MM.1S (cell line): ENCODE data around the gene TCERG1.

ENCODE experiments used
- DNase-seq: peaks from one replicate; pipeline ENCODE4 v3.0.0-alpha.2; 2015
- H2AFZ ChIP-seq: fragments of 300-600 bp; sonication (generic); 2 replicates; pipeline ENCODE4 v1.6.0; 2016; ENCODE audit warnings: antibody characterized with exemption, low read length
- H3F3A ChIP-seq: fragments of 300-600 bp; sonication (generic); 2 replicates; pipeline ENCODE4 v1.6.1; 2016; ENCODE audit warnings: mild to moderate bottlenecking, antibody characterized with exemption, low read length, moderate library complexity, mixed read lengths; ENCODE audit not compliant: insufficient read depth
- H3K27ac ChIP-seq: fragments of 300-600 bp; sonication (generic); 2 replicates; pipeline ENCODE4 v1.5.1; 2016; ENCODE audit warnings: mild to moderate bottlenecking, low read length
- H3K27me3 ChIP-seq: fragments of 300-600 bp; sonication (generic); replicated peaks from 2 replicates; pipeline ENCODE4 v1.6.0; 2016; ENCODE audit warnings: low read length; ENCODE audit not compliant: insufficient read depth
- H3K36me3 ChIP-seq: fragments of 300-600 bp; sonication (generic); replicated peaks from 2 replicates; pipeline ENCODE4 v1.6.1; 2016; ENCODE audit warnings: mild to moderate bottlenecking, low read length, mixed read lengths; ENCODE audit not compliant: insufficient read depth
- H3K4me1 ChIP-seq: fragments of 300-600 bp; sonication (generic); 2 replicates; pipeline ENCODE4 v1.6.1; 2016; ENCODE audit warnings: low read length, mixed read lengths
- H3K4me2 ChIP-seq: fragments of 300-600 bp; sonication (generic); 2 replicates; pipeline ENCODE4 v1.6.0; 2016; ENCODE audit warnings: low read depth, low read length
- H3K4me3 ChIP-seq: fragments of 300-600 bp; sonication (generic); 2 replicates; pipeline ENCODE4 v1.5.1; 2016; ENCODE audit warnings: low read length, mixed read lengths
- H3K79me2 ChIP-seq: fragments of 300-600 bp; sonication (generic); 2 replicates; pipeline ENCODE4 v1.6.1; 2016; ENCODE audit warnings: mixed run types, low read length, mixed read lengths
- H3K9ac ChIP-seq: fragments of 300-600 bp; sonication (generic); 2 replicates; pipeline ENCODE4 v1.6.1; 2016; ENCODE audit warnings: low read length, mixed read lengths
- H3K9me2 ChIP-seq: fragments of 300-600 bp; sonication (generic); replicated peaks from 2 replicates; pipeline ENCODE4 v1.6.1; 2016; ENCODE audit warnings: mild to moderate bottlenecking, low read length, mixed read lengths; ENCODE audit not compliant: insufficient read depth
- H3K9me3 ChIP-seq: fragments of 300-600 bp; sonication (generic); replicated peaks from 2 replicates; pipeline ENCODE4 v1.6.1; 2016; ENCODE audit warnings: mild to moderate bottlenecking, low read length, mixed read lengths; ENCODE audit not compliant: insufficient read depth
- H4K20me1 ChIP-seq: fragments of 300-600 bp; sonication (generic); 2 replicates; pipeline ENCODE4 v1.6.1; 2016; ENCODE audit warnings: mild to moderate bottlenecking, low read length, moderate library complexity, mixed read lengths; ENCODE audit not compliant: insufficient read depth
- EZH2 ChIP-seq: fragments of 300-600 bp; sonication (generic); optimal IDR thresholded peaks from 2 replicates; pipeline ENCODE3; 2017; ENCODE audit warnings: low read depth, mild to moderate bottlenecking, antibody characterized with exemption, low read length, mixed read lengths
- EZH2phosphoT487 ChIP-seq: fragments of 300-600 bp; sonication (generic); IDR thresholded peaks from 2 replicates; pipeline ENCODE4 v1.6.1; 2018; ENCODE audit warnings: antibody characterized with exemption, low read length
- TF ChIP-seq, protein P1 (sequence below): fragments of 300-600 bp; sonication (generic); IDR thresholded peaks from 2 replicates; pipeline ENCODE4 v1.5.1; 2016; ENCODE audit warnings: antibody characterized with exemption, low read length, mixed read lengths

The TCERG1 gene

DNA sequence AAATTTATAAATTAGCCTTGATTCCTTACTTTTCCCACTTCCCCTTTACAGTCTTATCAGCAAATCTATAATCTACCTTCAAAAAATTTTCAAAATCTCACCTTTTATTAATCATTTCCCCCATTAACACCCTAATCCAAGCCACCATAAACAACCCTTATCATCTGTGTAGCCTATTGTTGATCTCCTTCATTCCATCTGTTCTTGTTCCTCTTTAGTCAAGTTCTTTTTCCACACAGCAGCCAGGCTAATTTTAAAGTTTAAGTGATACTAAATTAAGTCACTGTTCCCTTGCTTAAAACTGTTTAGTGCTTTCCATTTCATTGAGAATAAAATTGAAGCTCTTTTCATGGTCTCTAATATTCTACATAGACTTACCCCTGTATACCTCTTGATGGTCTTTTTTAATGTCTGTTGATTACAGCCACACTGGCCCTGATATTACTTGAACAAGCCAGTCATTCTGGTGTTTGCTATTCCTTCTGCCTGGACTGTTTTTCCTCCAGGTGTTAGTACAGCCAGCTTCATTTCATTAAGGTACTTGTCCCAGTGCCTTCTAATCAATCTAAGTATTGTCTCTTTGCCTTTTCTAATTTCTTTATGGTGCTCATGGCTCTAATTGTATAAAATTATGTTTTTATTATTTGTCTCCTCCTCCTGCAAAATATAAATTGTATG is 37.7 kb downstream of the TCERG1 start:
- Histone ChIP-seq H3K4me1 (no peaks in the 10 kb centered on the region), H3K27ac (no peak overlapping the region), H3K4me3 (no peak overlapping the region), H4K20me1 (no peaks in the 10 kb centered on the region), H3K9me2 (no peaks in the 10 kb centered on the region), H3F3A (no peaks in the 10 kb centered on the region), H3K9me3 (no peaks in the 10 kb centered on the region), H3K9ac (no peak overlapping the region), H3K27me3 (no peaks in the 10 kb centered on the region), H2AFZ (no peak overlapping the region), H3K36me3 (peaks cover 30% of the 10 kb centered on the region; the same call in 1 of the 2 replicates), H3K79me2 (peaks cover 4% of the 10 kb centered on the region; the same call in 1 of the 2 replicates), H3K4me2 (no peak overlapping the region)
- TF ChIP-seq EZH2phosphoT487 (no peak), EZH2 (no peak)
- TF ChIP-seq, protein P1, sequence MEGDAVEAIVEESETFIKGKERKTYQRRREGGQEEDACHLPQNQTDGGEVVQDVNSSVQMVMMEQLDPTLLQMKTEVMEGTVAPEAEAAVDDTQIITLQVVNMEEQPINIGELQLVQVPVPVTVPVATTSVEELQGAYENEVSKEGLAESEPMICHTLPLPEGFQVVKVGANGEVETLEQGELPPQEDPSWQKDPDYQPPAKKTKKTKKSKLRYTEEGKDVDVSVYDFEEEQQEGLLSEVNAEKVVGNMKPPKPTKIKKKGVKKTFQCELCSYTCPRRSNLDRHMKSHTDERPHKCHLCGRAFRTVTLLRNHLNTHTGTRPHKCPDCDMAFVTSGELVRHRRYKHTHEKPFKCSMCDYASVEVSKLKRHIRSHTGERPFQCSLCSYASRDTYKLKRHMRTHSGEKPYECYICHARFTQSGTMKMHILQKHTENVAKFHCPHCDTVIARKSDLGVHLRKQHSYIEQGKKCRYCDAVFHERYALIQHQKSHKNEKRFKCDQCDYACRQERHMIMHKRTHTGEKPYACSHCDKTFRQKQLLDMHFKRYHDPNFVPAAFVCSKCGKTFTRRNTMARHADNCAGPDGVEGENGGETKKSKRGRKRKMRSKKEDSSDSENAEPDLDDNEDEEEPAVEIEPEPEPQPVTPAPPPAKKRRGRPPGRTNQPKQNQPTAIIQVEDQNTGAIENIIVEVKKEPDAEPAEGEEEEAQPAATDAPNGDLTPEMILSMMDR: no peak
- no peak for DNase-seq

GRCh38 chr5:146490089-146490843 is 43.1 kb downstream of the TCERG1 start:
- Histone ChIP-seq H3K27me3 (no peaks in the 10 kb centered on the region), H3K27ac (no peak overlapping the region), H2AFZ (no peak overlapping the region), H3K36me3 (peaks cover under 1% of the 10 kb centered on the region; the same call in 1 of the 2 replicates), H4K20me1 (no peaks in the 10 kb centered on the region), H3K79me2 (no peaks in the 10 kb centered on the region), H3K4me1 (no peaks in the 10 kb centered on the region), H3K4me2 (no peak overlapping the region), H3K9me2 (no peaks in the 10 kb centered on the region), H3K4me3 (no peak overlapping the region), H3F3A (no peaks in the 10 kb centered on the region), H3K9me3 (no peaks in the 10 kb centered on the region), H3K9ac (no peak overlapping the region)
- no peak for DNase-seq
- TF ChIP-seq EZH2 (no peak), EZH2phosphoT487 (no peak)
- TF ChIP-seq, protein P1: no peak

DNA sequence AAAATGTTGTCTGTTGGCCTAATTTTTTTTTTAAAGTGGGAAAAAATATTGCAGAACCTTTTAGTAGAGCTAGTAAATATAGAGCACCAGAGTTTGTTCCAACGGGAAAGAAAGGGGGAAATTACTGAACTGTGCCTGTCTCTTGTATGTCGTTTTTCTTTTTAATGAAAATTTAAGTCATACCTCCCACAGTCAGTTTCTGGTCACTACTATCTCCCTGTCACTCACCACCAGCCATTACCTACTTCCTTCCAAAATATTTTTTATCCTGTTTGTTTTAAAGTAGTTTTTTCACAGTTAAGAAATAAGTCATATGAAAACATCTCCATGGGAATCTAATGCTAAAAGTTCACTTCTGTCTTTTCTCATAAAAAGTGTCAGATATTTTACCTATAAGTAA is 47.5 kb downstream of the TCERG1 start:
- Histone ChIP-seq H3K9ac (no peak overlapping the region), H3K9me2 (no peaks in the 10 kb centered on the region), H2AFZ (no peak overlapping the region), H3K4me1 (no peaks in the 10 kb centered on the region), H3K4me3 (no peak overlapping the region), H3K79me2 (peaks cover 5% of the 10 kb centered on the region; the same call in 1 of the 2 replicates), H3K27ac (no peak overlapping the region), H3K27me3 (no peaks in the 10 kb centered on the region), H3K36me3 (no peaks in the 10 kb centered on the region; the same call in 1 of the 2 replicates), H3K9me3 (no peaks in the 10 kb centered on the region), H3K4me2 (no peak overlapping the region), H4K20me1 (no peaks in the 10 kb centered on the region), H3F3A (no peaks in the 10 kb centered on the region)
- TF ChIP-seq, protein P1: no peak
- no peak for TF ChIP-seq EZH2
- TF ChIP-seq EZH2phosphoT487: no peak
- no peak for DNase-seq
